GM18507 (cell line): ENCODE results near the gene TEX2.

Experiments
- DNase-seq: peaks from one replicate; pipeline ENCODE4 v3.0.0; 2011; ENCODE audit warnings: low read depth; ENCODE audit not compliant: insufficient read length; ENCODE audit errors: extremely low spot score
- FAIRE-seq: peaks from 2 replicates; lab custom pipeline; 2011; peaks lifted over from hg19 to GRCh38; lab: Jason Lieb, UNC

The TEX2 gene

GRCh38 chr17:64107500-64108236 is 155.4 kb downstream of the TEX2 start:
- no peak for DNase-seq
- FAIRE-seq = peak; percentile 65

- DNase-seq (no peak), FAIRE-seq (no peak)
Observed at GRCh38 chr17:64106918-64107317, 156.1 kb downstream of the TEX2 start.

GRCh38 chr17:64103391-64104364 is 159.4 kb downstream of the TEX2 start:
- DNase-seq (no peak), FAIRE-seq (peak; percentile 38)

- no peak for DNase-seq
- no peak for FAIRE-seq
Observed at GRCh38 chr17:64102627-64103390, 160.3 kb downstream of the TEX2 start.

- no peak for DNase-seq
- FAIRE-seq = no peak
Observed at GRCh38 chr17:64099543-64099942, 163.5 kb downstream of the TEX2 start.
